ENCODE data around the gene SPINK4.
A peak's percentile ranks its signal among the peaks of the same experiment; 100 is the strongest.

SPINK4 gene

DNA sequence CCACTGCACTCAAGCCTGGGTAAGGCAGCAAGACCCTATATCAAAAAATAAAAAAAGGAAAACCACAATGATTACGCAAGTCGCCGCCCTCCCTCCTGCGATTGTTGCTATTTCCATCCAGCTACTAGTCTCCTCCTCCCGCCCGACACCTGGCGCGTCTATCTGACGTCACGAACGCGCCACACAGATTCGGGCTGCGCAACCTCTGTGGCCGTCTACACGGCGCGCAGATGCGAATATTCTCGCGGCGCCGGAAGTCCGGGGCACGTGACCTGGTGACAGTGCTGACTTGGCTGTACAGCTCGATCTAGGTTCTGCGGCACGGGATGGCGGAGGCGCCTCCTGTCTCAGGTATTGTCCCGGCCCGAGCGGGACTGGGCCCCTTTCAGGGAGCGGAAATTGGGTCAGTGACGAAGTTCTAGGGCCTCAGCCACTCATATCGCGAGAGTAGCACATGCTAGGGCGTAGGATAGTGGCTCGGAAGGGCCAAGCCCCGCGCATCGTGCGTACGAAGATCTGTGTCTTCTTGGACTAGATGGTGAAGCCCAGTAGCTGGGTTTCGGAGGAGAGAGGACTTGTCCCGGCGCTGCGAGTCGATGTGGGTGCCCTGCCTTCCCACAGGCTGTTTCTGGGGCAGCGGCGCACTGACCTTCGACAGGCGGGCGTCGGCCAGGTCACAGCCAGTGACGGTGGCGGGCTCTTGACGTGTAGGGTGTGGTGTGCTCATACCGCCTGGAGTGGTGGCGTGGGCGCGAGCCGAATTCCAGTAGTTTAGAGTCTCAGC is 50.5 kb downstream of the SPINK4 start, which contains the start of gene NFX1:
Gene NFX1 (plus strand): TSS at position 270 of the 784 bp plus-strand sequence. CDS start 57 bp downstream, at position 327.
- peaks cover 39% of the 10 kb centered on the region for H3K4me1 Mint-ChIP-seq
- H3K9me3 Mint-ChIP-seq, result no peaks in the 10 kb centered on the region
- peak within 1 kb of the TSS; percentile 98 for H3K27ac Mint-ChIP-seq
- H3K27me3 Mint-ChIP-seq, result no peaks in the 10 kb centered on the region
- H3K36me3 Mint-ChIP-seq, result peaks cover 29% of the 10 kb centered on the region
- peak; percentile 96 for ATAC-seq
- peak within 1 kb of the TSS; percentile 92 for H3K4me3 Mint-ChIP-seq

DNA sequence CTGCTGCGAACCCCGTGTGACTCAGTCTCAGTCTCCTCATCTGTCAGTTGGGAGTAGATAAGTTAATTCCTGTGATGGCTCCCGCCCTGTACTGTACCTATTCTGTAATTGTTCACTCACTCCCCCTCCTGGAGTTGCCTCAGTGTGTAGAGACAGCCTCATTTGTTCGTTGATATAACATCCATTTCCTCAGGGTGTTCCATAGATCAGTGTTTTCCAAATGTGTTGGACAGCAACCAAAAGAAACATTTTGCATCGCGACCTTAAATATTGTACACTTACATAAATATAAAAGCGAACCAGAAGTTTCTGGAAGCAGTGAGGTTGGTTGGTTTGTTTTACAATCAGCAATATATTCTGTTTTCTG is 51.0 kb downstream of the SPINK4 start:
- H3K4me1 Mint-ChIP-seq, result peaks cover 44% of the 10 kb centered on the region
- ATAC-seq, result no peak
- H3K27me3 Mint-ChIP-seq, result no peaks in the 10 kb centered on the region
- peak overlapping the region; percentile 92 for H3K4me3 Mint-ChIP-seq
- H3K36me3 Mint-ChIP-seq, result peaks cover 34% of the 10 kb centered on the region
- peak overlapping the region; percentile 98 for H3K27ac Mint-ChIP-seq
- H3K9me3 Mint-ChIP-seq, result no peaks in the 10 kb centered on the region

DNA sequence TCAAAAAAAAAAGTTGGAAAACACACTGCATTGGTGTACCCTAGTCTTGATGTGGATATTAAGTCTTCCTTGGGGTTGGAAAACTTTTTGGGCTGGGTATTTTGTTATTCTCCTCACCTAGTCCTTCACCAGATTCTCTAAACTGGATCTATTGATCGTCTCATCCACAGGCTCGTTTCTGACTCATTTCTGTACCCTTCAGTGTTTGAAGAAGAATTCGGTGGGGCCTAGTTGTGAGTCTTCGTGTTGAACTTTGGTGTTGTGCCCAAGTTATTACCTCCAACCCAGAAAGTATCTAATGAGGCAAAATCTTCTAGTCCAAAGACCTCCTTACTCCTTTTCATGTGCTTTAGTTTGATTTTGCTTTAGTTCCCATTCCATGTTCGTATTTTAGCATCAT is 51.9 kb downstream of the SPINK4 start:
- Mint-ChIP-seq H3K4me1 (peaks cover 53% of the 10 kb centered on the region), H3K27ac (peak overlapping the region; percentile 98), H3K27me3 (no peaks in the 10 kb centered on the region), H3K4me3 (peak overlapping the region; percentile 65), H3K9me3 (no peaks in the 10 kb centered on the region), H3K36me3 (peaks cover 41% of the 10 kb centered on the region)
- no peak for ATAC-seq

DNA sequence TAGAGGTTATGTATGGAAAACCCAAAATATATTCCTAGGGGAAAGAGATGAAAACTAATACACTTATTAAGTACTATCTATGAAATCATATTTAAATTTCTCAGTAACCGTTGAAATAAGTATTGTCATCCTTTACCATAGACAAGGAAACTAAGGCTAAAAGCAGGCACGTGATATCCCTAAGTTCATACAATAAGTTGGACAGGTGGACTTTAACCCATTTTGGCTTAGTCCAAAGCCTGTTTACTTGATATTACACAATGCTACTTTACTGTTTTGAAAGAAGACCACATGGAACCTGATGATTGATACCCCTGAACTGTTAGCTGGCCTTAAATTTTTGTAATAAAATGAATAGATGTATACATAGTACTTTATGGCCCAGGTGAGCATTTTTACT is 53.8 kb downstream of the SPINK4 start:
- H3K36me3 Mint-ChIP-seq, result peaks cover 60% of the 10 kb centered on the region
- ATAC-seq, result no peak

DNA sequence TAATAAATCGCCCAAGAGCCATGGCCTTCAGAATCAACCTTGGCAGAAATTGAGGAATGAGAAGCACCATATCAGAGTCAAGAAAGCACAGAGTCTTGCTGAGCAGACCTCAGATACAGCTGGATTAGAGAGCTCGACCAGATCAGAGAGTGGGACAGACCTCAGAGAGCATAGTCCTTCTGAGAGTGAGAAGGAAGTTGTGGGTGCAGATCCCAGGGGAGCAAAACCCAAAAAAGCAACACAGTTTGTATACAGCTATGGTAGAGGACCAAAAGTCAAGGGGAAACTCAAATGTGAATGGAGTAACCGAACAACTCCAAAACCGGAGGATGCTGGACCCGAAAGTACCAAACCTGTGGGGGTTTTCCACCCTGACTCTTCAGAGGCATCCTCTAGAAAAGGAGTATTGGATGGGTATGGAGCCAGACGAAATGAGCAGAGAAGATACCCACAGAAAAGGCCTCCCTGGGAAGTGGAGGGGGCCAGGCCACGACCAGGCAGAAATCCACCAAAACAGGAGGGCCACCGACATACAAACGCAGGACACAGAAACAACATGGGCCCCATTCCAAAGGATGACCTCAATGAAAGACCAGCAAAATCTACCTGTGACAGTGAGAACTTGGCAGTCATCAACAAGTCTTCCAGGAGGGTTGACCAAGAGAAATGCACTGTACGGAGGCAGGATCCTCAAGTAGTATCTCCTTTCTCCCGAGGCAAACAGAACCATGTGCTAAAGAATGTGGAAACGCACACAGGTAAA is 54.9 kb downstream of the SPINK4 start:
- Mint-ChIP-seq H3K27ac (peak overlapping the region; percentile 88), H3K4me1 (peaks cover 82% of the 10 kb centered on the region), H3K9me3 (no peaks in the 10 kb centered on the region), H3K27me3 (no peaks in the 10 kb centered on the region), H3K36me3 (peaks cover 69% of the 10 kb centered on the region), H3K4me3 (peak overlapping the region; percentile 55)
- ATAC-seq, result no peak

More for the DNA sequence above, 53.8 kb downstream of the SPINK4 start:
- peaks cover 72% of the 10 kb centered on the region for H3K4me1 Mint-ChIP-seq
- H3K27ac Mint-ChIP-seq, result peak overlapping the region; percentile 98
- H3K9me3 Mint-ChIP-seq, result no peaks in the 10 kb centered on the region
- no peaks in the 10 kb centered on the region for H3K27me3 Mint-ChIP-seq
- no peak overlapping the region for H3K4me3 Mint-ChIP-seq

DNA sequence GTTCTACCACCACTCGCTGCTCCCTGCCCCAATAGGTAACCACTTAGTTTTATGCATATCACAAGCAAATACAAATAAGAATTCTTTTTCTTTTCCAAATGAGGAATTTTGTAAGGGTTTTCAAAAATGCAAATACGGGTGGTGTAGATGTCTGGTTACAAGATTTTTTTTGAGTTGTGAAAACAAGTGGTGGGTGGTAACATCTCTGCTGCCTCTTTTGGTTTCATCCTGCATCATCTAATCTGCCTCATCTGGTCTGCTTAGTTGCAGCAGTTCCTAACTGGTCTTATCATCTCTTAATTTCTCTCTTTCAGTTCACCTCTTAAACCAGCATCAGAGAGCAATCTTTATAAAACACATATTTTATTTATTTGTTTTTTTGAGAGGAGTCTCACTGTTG is 55.6 kb downstream of the SPINK4 start:
- Mint-ChIP-seq H3K27ac (peak overlapping the region; percentile 88), H3K4me1 (peaks cover 82% of the 10 kb centered on the region), H3K27me3 (no peaks in the 10 kb centered on the region), H3K9me3 (no peaks in the 10 kb centered on the region), H3K36me3 (peaks cover 69% of the 10 kb centered on the region), H3K4me3 (peak overlapping the region; percentile 60)
- peak; percentile 43 for ATAC-seq

DNA sequence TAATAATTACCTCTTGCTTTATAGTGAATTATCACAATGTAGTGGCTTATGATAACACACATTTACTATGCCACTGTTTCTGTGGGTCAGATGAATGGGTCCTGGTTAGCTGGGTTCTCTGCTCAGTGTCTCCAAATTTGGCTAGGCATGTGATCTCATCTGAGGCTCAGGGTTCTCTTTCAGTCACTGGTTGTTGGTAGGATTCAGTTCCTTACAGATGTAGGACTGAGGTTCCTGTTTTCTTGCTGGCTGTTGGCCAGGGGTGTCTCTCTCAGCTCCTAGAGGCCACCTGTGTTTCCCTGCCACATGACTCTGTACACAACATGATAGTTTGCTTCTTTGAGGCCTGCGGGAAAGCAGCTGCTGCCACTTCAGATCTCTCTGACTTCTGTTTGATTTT is 57.5 kb downstream of the SPINK4 start:
- Mint-ChIP-seq H3K27ac (peak overlapping the region; percentile 88), H3K4me1 (peaks cover 75% of the 10 kb centered on the region), H3K27me3 (no peaks in the 10 kb centered on the region), H3K36me3 (peaks cover 68% of the 10 kb centered on the region), H3K4me3 (peak overlapping the region; percentile 71), H3K9me3 (no peaks in the 10 kb centered on the region)
- peak; percentile 98 for ATAC-seq

All from stimulated activated memory B cell treated with anti-CD40 and anti-IgM and Interleukin-4, amounts not matched to agents 10 μg/mL and 1 μg/mL and 100 μg/mL, for 72 hours (primary cell).